ENCODE results near the gene SAMD3. TPM values are rescaled to one million over a fixed set of nuclear protein-coding genes. Genes with fewer than 3 reads are reported as not detected.
"Not testable (repeated sequence)": the region's sequence is repeated elsewhere in the genome, so short reads cannot be mapped to it uniquely, and the experiment has no call there.

SAMD3 gene
- polyA plus RNA-seq, 1 of the 3 experiments (the other 2 are of a cell fraction): 16.0 TPM

DNA sequence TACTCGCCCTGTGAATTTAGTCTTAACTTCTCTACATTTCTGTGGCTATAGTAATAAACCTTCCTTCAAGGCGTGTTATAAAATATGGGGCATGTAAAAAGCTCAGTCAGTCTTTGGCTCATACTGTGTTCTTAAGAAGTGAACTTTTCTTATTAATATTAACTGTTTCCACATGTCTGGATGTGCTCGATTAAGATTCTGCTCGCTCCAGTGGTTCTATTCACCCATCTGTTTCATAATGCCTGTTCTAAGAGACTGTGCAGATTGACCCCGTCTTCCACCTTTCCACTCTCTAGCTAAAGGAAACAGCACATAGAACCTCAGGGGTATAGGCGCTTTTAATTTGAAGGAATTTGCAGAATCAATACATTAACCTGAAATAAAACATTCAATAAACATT, 104.5 kb downstream of the SAMD3 start:
- no peak overlapping the region for H3K9ac ChIP-seq
- peaks cover 0 to 8% of the 10 kb centered on the region in 2 experiments; a peak in 2 of 4 replicates for H3K4me1 ChIP-seq (ENCODE audit: control insufficient read depth in 1 of 2, insufficient read depth in 2 of 2, low read depth in 1 of 2, low read length in 1 of 2)
- 85% methylated on average over 6 of the region's 6 CpGs for WGBS (ENCODE audit: low lambda C conversion rate)
- ChIA-PET POLR2A (no interaction called here), CTCF (no interaction called here)
- no peaks in the 10 kb centered on the region for H3K9me3 ChIP-seq
- peaks cover 3 to 22% of the 10 kb centered on the region in 2 experiments for H3K36me3 ChIP-seq (replicated peaks in 1 of 2; ENCODE audit: control insufficient read depth in 1 of 2, insufficient read depth in 2 of 2, low read length in 1 of 2)
- no peak overlapping the region for H3K4me2 ChIP-seq
- H3K79me2 ChIP-seq (ENCODE audit: insufficient read depth): no peaks in the 10 kb centered on the region
- TF ChIP-seq RXRA (IDR thresholded peaks at IDR 0.05; ENCODE audit: borderline replicate concordance, low read depth): no peak
- no peak for TF ChIP-seq ELF1 (IDR thresholded peaks at IDR 0.05)
- no peak for TF ChIP-seq NFIC (IDR thresholded peaks at IDR 0.05; ENCODE audit: borderline replicate concordance)
- no peak for TF ChIP-seq GABPA (IDR thresholded peaks at IDR 0.05; ENCODE audit: low read depth)
- no peak for TF ChIP-seq POLR2AphosphoS5 (IDR thresholded peaks at IDR 0.05; ENCODE audit: low read depth, low read length)
- TF ChIP-seq, protein P1, sequence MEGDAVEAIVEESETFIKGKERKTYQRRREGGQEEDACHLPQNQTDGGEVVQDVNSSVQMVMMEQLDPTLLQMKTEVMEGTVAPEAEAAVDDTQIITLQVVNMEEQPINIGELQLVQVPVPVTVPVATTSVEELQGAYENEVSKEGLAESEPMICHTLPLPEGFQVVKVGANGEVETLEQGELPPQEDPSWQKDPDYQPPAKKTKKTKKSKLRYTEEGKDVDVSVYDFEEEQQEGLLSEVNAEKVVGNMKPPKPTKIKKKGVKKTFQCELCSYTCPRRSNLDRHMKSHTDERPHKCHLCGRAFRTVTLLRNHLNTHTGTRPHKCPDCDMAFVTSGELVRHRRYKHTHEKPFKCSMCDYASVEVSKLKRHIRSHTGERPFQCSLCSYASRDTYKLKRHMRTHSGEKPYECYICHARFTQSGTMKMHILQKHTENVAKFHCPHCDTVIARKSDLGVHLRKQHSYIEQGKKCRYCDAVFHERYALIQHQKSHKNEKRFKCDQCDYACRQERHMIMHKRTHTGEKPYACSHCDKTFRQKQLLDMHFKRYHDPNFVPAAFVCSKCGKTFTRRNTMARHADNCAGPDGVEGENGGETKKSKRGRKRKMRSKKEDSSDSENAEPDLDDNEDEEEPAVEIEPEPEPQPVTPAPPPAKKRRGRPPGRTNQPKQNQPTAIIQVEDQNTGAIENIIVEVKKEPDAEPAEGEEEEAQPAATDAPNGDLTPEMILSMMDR (IDR thresholded peaks at IDR 0.05): no peak
- no peak for TF ChIP-seq SIN3A (IDR thresholded peaks at IDR 0.05; ENCODE audit: borderline replicate concordance, low read depth, low read length)
- TF ChIP-seq USF2 (IDR thresholded peaks at IDR 0.05; ENCODE audit: borderline replicate concordance, low read depth, low read length): no peak
- TF ChIP-seq, protein P2, sequence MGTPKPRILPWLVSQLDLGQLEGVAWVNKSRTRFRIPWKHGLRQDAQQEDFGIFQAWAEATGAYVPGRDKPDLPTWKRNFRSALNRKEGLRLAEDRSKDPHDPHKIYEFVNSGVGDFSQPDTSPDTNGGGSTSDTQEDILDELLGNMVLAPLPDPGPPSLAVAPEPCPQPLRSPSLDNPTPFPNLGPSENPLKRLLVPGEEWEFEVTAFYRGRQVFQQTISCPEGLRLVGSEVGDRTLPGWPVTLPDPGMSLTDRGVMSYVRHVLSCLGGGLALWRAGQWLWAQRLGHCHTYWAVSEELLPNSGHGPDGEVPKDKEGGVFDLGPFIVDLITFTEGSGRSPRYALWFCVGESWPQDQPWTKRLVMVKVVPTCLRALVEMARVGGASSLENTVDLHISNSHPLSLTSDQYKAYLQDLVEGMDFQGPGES (IDR thresholded peaks at IDR 0.05; ENCODE audit: low read depth, low read length): no peak
- TF ChIP-seq JUND (IDR thresholded peaks at IDR 0.05): no peak
- no peak for TF ChIP-seq MEF2A (IDR thresholded peaks at IDR 0.05; ENCODE audit: borderline replicate concordance, low read depth)
- TF ChIP-seq FOXJ3 (CRISPR knock-in tag; IDR thresholded peaks at IDR 0.05): no peak
- TF ChIP-seq FOSL2 (IDR thresholded peaks at IDR 0.05; ENCODE audit: borderline replicate concordance, low read depth): no peak
- no peaks in the 10 kb centered on the region for H3K9me2 ChIP-seq
- H3K27ac ChIP-seq (ENCODE audit: low read depth in 2 of 2, low read length in 1 of 2): no peak overlapping the region
- no peak for DNase-seq
- no peak overlapping the region for H3K4me3 ChIP-seq (ENCODE audit: low read depth in 2 of 2, low read length in 1 of 2)
- H4K20me1 ChIP-seq (ENCODE audit: insufficient read depth): no peaks in the 10 kb centered on the region
- no peak overlapping the region for H2AFZ ChIP-seq (ENCODE audit: low read depth)
- no peaks in the 10 kb centered on the region for H3F3A ChIP-seq (replicated peaks; ENCODE audit: insufficient read depth)
- H3K27me3 ChIP-seq (ENCODE audit: insufficient read depth): no peaks in the 10 kb centered on the region

DNA sequence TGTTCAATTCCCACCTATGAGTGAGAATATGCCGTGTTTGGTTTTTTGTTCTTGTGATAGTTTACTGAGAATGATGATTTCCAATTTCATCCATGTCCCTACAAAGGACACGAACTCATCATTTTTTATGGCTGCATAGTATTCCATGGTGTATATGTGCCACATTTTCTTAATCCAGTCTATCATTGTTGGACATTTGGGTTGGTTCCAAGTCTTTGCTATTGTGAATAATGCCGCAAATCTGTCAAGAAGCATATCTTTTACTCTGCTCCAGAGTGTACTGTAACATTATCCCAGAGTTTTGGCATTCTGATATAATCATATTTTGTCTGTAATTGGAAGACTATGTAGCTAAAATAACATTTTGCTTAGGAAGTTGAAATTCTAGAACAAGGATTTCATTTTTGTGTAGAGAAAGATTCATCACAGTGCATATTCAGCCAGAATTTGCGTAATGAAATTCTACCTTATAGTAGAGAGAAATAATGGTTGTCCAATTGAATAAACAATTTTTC, 105.5 kb downstream of the SAMD3 start:
- DNase-seq; H3K4me3 ChIP-seq (ENCODE audit: low read depth in 2 of 2, low read length in 1 of 2); H3F3A ChIP-seq (replicated peaks; ENCODE audit: insufficient read depth); H3K27ac ChIP-seq (ENCODE audit: low read depth in 2 of 2, low read length in 1 of 2); POLR2A ChIA-PET; H3K9me3 ChIP-seq; H3K27me3 ChIP-seq (ENCODE audit: insufficient read depth); H2AFZ ChIP-seq (ENCODE audit: low read depth); H3K79me2 ChIP-seq (ENCODE audit: insufficient read depth); H3K9me2 ChIP-seq; H3K4me2 ChIP-seq; CTCF ChIA-PET; H3K9ac ChIP-seq; H4K20me1 ChIP-seq (ENCODE audit: insufficient read depth); H3K4me1 ChIP-seq (ENCODE audit: control insufficient read depth in 1 of 2, insufficient read depth in 2 of 2, low read depth in 1 of 2, low read length in 1 of 2): not testable (repeated sequence)
- WGBS (ENCODE audit: low lambda C conversion rate): 90% methylated on average over 2 of the region's 4 CpGs
- H3K36me3 ChIP-seq (replicated peaks in 1 of 2; ENCODE audit: control insufficient read depth in 1 of 2, insufficient read depth in 2 of 2, low read length in 1 of 2): peaks cover 2 to 27% of the 10 kb centered on the region in 2 experiments
